Stomach (tissue), 9 donors: ENCODE results near the gene VASH2. TPM values are rescaled to one million over a fixed set of nuclear protein-coding genes. Genes with fewer than 3 reads are reported as not detected.

Experiments
- DNase-seq, 2 donors: peaks; one replicate each; pipeline versions ENCODE4 v3.0.0 to v3.0.0-alpha.2; 2013 to 2019
- H3K27ac ChIP-seq, 5 donors: fragments of 200-600 bp in 4 of 5; sonication (generic) in 4 of 5; one replicate each; pipeline ENCODE4 v1.5.1; 2013 to 2019; ENCODE audit warnings: mild to moderate bottlenecking in 1 of 5, moderate library complexity in 1 of 5
- H3K27me3 ChIP-seq, 3 donors: fragments of 200-600 bp; sonication (generic); one replicate each; pipeline ENCODE4 v1.5.1; 2017 to 2019; ENCODE audit warnings: mixed run types in 1 of 3
- H3K36me3 ChIP-seq, 4 donors: fragments of 200-600 bp; sonication (generic); 1 replicate in 3 of 4; 2 replicates in 1 of 4; pipeline ENCODE4 v1.5.1; 2016 to 2019
- H3K4me1 ChIP-seq, 4 donors: fragments of 200-600 bp; sonication (generic); one replicate each; pipeline ENCODE4 v1.5.1; 2016 to 2019
- H3K4me3 ChIP-seq, 4 donors: fragments of 200-600 bp; sonication (generic) in 3 of 4; one replicate each; pipeline ENCODE4 v1.5.1; 2016 to 2019; ENCODE audit warnings: mild to moderate bottlenecking in 1 of 4
- H3K9me3 ChIP-seq, 4 donors: fragments of 200-600 bp; sonication (generic); one replicate each; pipeline ENCODE4 v1.5.1; 2016 to 2019
- CTCF ChIP-seq, 7 experiments: fragments of 450-650 bp in 4 of 7; fragments of 200-600 bp in 3 of 7; sonication (generic) in 3 of 7; IDR thresholded peaks; one replicate each; pipeline ENCODE4 v1.5.1; 2016 to 2019; ENCODE audit warnings: antibody characterized with exemption in 7 of 7, control low read depth in 2 of 7, mild to moderate bottlenecking in 1 of 7
- EP300 ChIP-seq: sonication (generic); formaldehyde crosslinking; IDR thresholded peaks from one replicate; pipeline ENCODE4 v1.6.1; 2017; ENCODE audit warnings: antibody characterized with exemption
- POLR2A ChIP-seq, 4 donors: fragments of 450-650 bp; IDR thresholded peaks; one replicate each; pipeline ENCODE4 v1.6.1; 2016; ENCODE audit warnings: antibody characterized with exemption in 4 of 4, control low read depth in 2 of 4, mild to moderate bottlenecking in 1 of 4, moderate library complexity in 1 of 4
- POLR2AphosphoS5 ChIP-seq, 3 donors: sonication (generic); formaldehyde crosslinking; IDR thresholded peaks; one replicate each; pipeline ENCODE4 v1.6.1; 2016; ENCODE audit warnings: antibody characterized with exemption in 3 of 3
- whole genome bisulfite sequencing, 5 donors: extraction: QIAGEN DNeasy Blood & Tissue Kit in 3 of 5; methylation state at CpG; one replicate each; pipeline versions ENCODE4 v1.1.5 to v1.1.7; 2013 to 2018; 5-methylcytosine and 5-hydroxymethylcytosine counted together
- intact Hi-C: fragments of 100-400 bp; cut with DNase I; formaldehyde crosslinking; loops from one replicate; pipeline ENCODE4 v1.15.1; 2023; ENCODE audit warnings: low total_unique reads
- polyA plus RNA-seq, 3 donors: library from polyadenylated mRNA; stranded (reverse); fragments of 200-250 nt; gene quantifications; one replicate each; pipeline ENCODE4 v1.2.3, GENCODE V29; 2013
- total RNA-seq, 5 donors: library from RNA; depleted of rRNA; stranded (reverse); fragments of >200 nt; gene quantifications; one replicate each; pipeline versions ENCODE4 v1.1.0 to v1.2.3, GENCODE V29; 2014 to 2016
- donor health status: healthy with polysubstance abuse.
- donor health status: Bipolar disorder and iron deficiency.
- donor health status: healthy.

Gene VASH2
- total and polyA plus RNA-seq, 8 donors = 0.13 to 10.3 (median 0.93) TPM; not detected in 4

- intact Hi-C loops = no loop called here
- Histone ChIP-seq H3K36me3 (no peaks in the 10 kb centered on the region), H3K9me3 (no peaks in the 10 kb centered on the region), H3K4me3 (no peak overlapping the region), H3K27me3 (no peaks in the 10 kb centered on the region), H3K4me1 (peaks cover 14 to 25% (median 22%) of the 10 kb centered on the region in 4 donors), H3K27ac (peak overlapping the region in 1 of 5 donors; percentile 19)
- 76 to 87% (median 83%) methylated on average over 7 of the region's 7 CpGs for WGBS, 5 donors
- peak in 1 of 2 donors; percentile 43 for DNase-seq
- no peak for TF ChIP-seq EP300
- no peak for TF ChIP-seq POLR2A (IDR thresholded peaks at IDR 0.05)
- TF ChIP-seq POLR2AphosphoS5 (IDR thresholded peaks at IDR 0.05) = no peak
- no peak for TF ChIP-seq CTCF (IDR thresholded peaks at IDR 0.05)
These were observed 29.9 kb downstream of the VASH2 start for GRCh38 chr1:212980123-212980785.

GRCh38 chr1:212981025-212981495 lies 30.7 kb downstream of the VASH2 start:
- H3K36me3 ChIP-seq = no peaks in the 10 kb centered on the region
- H3K27ac ChIP-seq = peak overlapping the region in 4 of 5 donors; percentile 16 to 73 (median 35)
- H3K4me1 ChIP-seq = peaks cover 14 to 25% (median 22%) of the 10 kb centered on the region in 4 donors
- WGBS, 5 donors = 17 to 51% (median 32%) methylated on average over 8 to 11 of the region's 11 CpGs
- H3K27me3 ChIP-seq = no peaks in the 10 kb centered on the region
- no peak overlapping the region for H3K4me3 ChIP-seq
- no peaks in the 10 kb centered on the region for H3K9me3 ChIP-seq
- intact Hi-C loops = no loop called here
- no peak for TF ChIP-seq EP300
- no peak for TF ChIP-seq CTCF (IDR thresholded peaks at IDR 0.05)
- TF ChIP-seq POLR2A (IDR thresholded peaks at IDR 0.05) = no peak
- no peak for TF ChIP-seq POLR2AphosphoS5 (IDR thresholded peaks at IDR 0.05)
- DNase-seq = peak; percentile 37 to 62

GRCh38 chr1:212981571-212982328 lies 31.4 kb downstream of the VASH2 start:
- no peak for TF ChIP-seq EP300
- TF ChIP-seq CTCF (IDR thresholded peaks at IDR 0.05) = no peak
- no peak for TF ChIP-seq POLR2AphosphoS5 (IDR thresholded peaks at IDR 0.05)
- TF ChIP-seq POLR2A (IDR thresholded peaks at IDR 0.05) = no peak
- Histone ChIP-seq H3K27ac (peak overlapping the region in 3 of 5 donors; percentile 19 to 73 (median 51)), H3K36me3 (no peaks in the 10 kb centered on the region), H3K27me3 (no peaks in the 10 kb centered on the region), H3K9me3 (no peaks in the 10 kb centered on the region), H3K4me3 (no peak overlapping the region), H3K4me1 (peaks cover 14 to 25% (median 22%) of the 10 kb centered on the region in 4 donors)
- DNase-seq = peak; percentile 33 to 58
- WGBS, 5 donors = 35 to 51% (median 44%) methylated on average over 13 of the region's 13 CpGs
- intact Hi-C loops = no loop called here

- DNase-seq = peak in 1 of 2 donors; percentile 52
- TF ChIP-seq POLR2A (IDR thresholded peaks at IDR 0.05) (no peak), CTCF (IDR thresholded peaks at IDR 0.05) (no peak), EP300 (no peak), POLR2AphosphoS5 (IDR thresholded peaks at IDR 0.05) (no peak)
- no peaks in the 10 kb centered on the region for H3K9me3 ChIP-seq
- no peak overlapping the region for H3K27ac ChIP-seq
- intact Hi-C loops = no loop called here
- no peak overlapping the region for H3K4me3 ChIP-seq
- 51 to 66% (median 55%) methylated on average over 6 of the region's 6 CpGs for WGBS, 5 donors
- H3K36me3 ChIP-seq = no peaks in the 10 kb centered on the region
- peaks cover 14 to 25% (median 22%) of the 10 kb centered on the region in 4 donors for H3K4me1 ChIP-seq
- H3K27me3 ChIP-seq = no peaks in the 10 kb centered on the region
These were observed 32.2 kb downstream of the VASH2 start for GRCh38 chr1:212982430-212983152.
